Tibial artery (tissue), 4 donors: ENCODE data around the gene PAX4.

ENCODE experiments used
- DNase-seq, 2 donors: peaks; one replicate each; pipeline ENCODE4 v3.0.0-alpha.2; 2019
- H3K27ac ChIP-seq, 2 donors: fragments of 200-600 bp; sonication (generic) in 1 of 2; 1 replicate in 1 of 2; 2 replicates in 1 of 2; pipeline ENCODE4 v1.5.1; 2018 to 2019; ENCODE audit warnings: mild to moderate bottlenecking in 1 of 2
- H3K27me3 ChIP-seq, 2 donors: fragments of 200-600 bp; sonication (generic) in 1 of 2; one replicate each; pipeline versions ENCODE4 v1.5.1 to v1.6.0; 2016 to 2019
- H3K36me3 ChIP-seq, 3 donors: fragments of 200-600 bp; sonication (generic) in 2 of 3; one replicate each; pipeline ENCODE4 v1.5.1; 2016 to 2019; ENCODE audit warnings: mild to moderate bottlenecking in 2 of 3
- H3K4me1 ChIP-seq, 4 donors: fragments of 200-600 bp; sonication (generic) in 2 of 4; 1 replicate in 3 of 4; 2 replicates in 1 of 4; pipeline ENCODE4 v1.5.1; 2016 to 2019
- H3K4me3 ChIP-seq, 2 donors: fragments of 200-600 bp; sonication (generic) in 1 of 2; 1 replicate in 1 of 2; 2 replicates in 1 of 2; pipeline ENCODE4 v1.5.1; 2018 to 2019; ENCODE audit warnings: mild to moderate bottlenecking in 2 of 2
- H3K9me3 ChIP-seq, 3 donors: fragments of 200-600 bp; sonication (generic) in 1 of 3; one replicate each; pipeline ENCODE4 v1.5.1; 2016 to 2019
- CTCF ChIP-seq, 2 experiments: fragments of 200-600 bp in 1 of 2; fragments of 450-650 bp in 1 of 2; IDR thresholded peaks; one replicate each; pipeline ENCODE4 v1.5.1; 2017 to 2019; ENCODE audit warnings: antibody characterized with exemption in 2 of 2, mild to moderate bottlenecking in 1 of 2, moderate library complexity in 1 of 2
- intact Hi-C: fragments of 100-400 bp; cut with DNase I; formaldehyde crosslinking; loops from one replicate; pipeline ENCODE4 v1.15.0; 2023; ENCODE audit warnings: low total_unique reads

The PAX4 gene

GRCh38 chr7:127618042-127618441, at the start of gene PAX4:
Gene PAX4, minus strand, starts transcription at chr7:127618142. Its CDS starts 2,214 bp downstream, at chr7:127615928.
- TF ChIP-seq CTCF (IDR thresholded peaks at IDR 0.05): no peak
- peaks cover 0 to 69% of the 10 kb centered on the region in 2 donors for H3K27me3 ChIP-seq
- intact Hi-C loops: no loop called here
- no peak within 1 kb of the TSS for H3K27ac ChIP-seq
- H3K4me3 ChIP-seq: no peak within 1 kb of the TSS
- no peaks in the 10 kb centered on the region for H3K9me3 ChIP-seq
- no peaks in the 10 kb centered on the region for H3K36me3 ChIP-seq
- H3K4me1 ChIP-seq: peaks cover 0 to 9% (median 4%) of the 10 kb centered on the region in 4 donors
- no peak for DNase-seq

GRCh38 chr7:127667017-127667670, 49.2 kb upstream of the PAX4 start:
- Histone ChIP-seq H3K4me3 (no peak overlapping the region), H3K27me3 (no peaks in the 10 kb centered on the region), H3K4me1 (peaks cover 0 to 8% (median 0%) of the 10 kb centered on the region in 4 donors), H3K27ac (no peak overlapping the region), H3K9me3 (no peaks in the 10 kb centered on the region), H3K36me3 (no peaks in the 10 kb centered on the region)
- no peak for TF ChIP-seq CTCF (IDR thresholded peaks at IDR 0.05)
- no peak for DNase-seq
- intact Hi-C loops: no loop called here

- H3K27me3 ChIP-seq: no peaks in the 10 kb centered on the region
- no peak for DNase-seq
- intact Hi-C loops: no loop called here
- no peak for TF ChIP-seq CTCF (IDR thresholded peaks at IDR 0.05)
- H3K27ac ChIP-seq: no peak overlapping the region
- H3K9me3 ChIP-seq: no peaks in the 10 kb centered on the region
- H3K4me3 ChIP-seq: no peak overlapping the region
- no peaks in the 10 kb centered on the region for H3K36me3 ChIP-seq
- H3K4me1 ChIP-seq: peaks cover 0 to 8% (median 0%) of the 10 kb centered on the region in 4 donors
Observed at GRCh38 chr7:127666602-127667001, 48.7 kb upstream of the PAX4 start.

- Histone ChIP-seq H3K4me3 (no peak overlapping the region), H3K36me3 (no peaks in the 10 kb centered on the region), H3K4me1 (peaks cover 0 to 8% (median 0%) of the 10 kb centered on the region in 4 donors), H3K27me3 (no peaks in the 10 kb centered on the region), H3K27ac (no peak overlapping the region), H3K9me3 (no peaks in the 10 kb centered on the region)
- no peak for TF ChIP-seq CTCF (IDR thresholded peaks at IDR 0.05)
- DNase-seq: no peak
- intact Hi-C loops: no loop called here
Observed at GRCh38 chr7:127665922-127666321, 48.0 kb upstream of the PAX4 start.

- Histone ChIP-seq H3K27me3 (no peaks in the 10 kb centered on the region), H3K4me1 (peaks cover 0 to 16% (median 10%) of the 10 kb centered on the region in 4 donors), H3K36me3 (peaks cover 0 to 4% (median 0%) of the 10 kb centered on the region in 3 donors), H3K27ac (no peak overlapping the region), H3K9me3 (no peaks in the 10 kb centered on the region), H3K4me3 (no peak overlapping the region)
- intact Hi-C loops: loop anchor here (10.0 kb wide), 1 partner anchor 264 kb away; the partner anchor contains the start of gene ZNF800
- TF ChIP-seq CTCF (IDR thresholded peaks at IDR 0.05): no peak
- no peak for DNase-seq
Observed at GRCh38 chr7:127658970-127659630, 41.2 kb upstream of the PAX4 start.
